HUES64 (cell line): ENCODE data around the gene LCLAT1.

Experiments used
- H3K27ac ChIP-seq: 2 replicates; pipeline ENCODE4 v1.7.0; 2013; ENCODE audit warnings: low read depth, low read length, inconsistent platforms
- H3K27me3 ChIP-seq: 2 replicates; pipeline ENCODE4 v1.6.1; 2013; ENCODE audit warnings: mild to moderate bottlenecking, low read length; ENCODE audit not compliant: insufficient read depth
- H3K36me3 ChIP-seq: 2 replicates; pipeline ENCODE4 v1.6.1; 2013; ENCODE audit warnings: mild to moderate bottlenecking, low read length; ENCODE audit not compliant: insufficient read depth
- H3K4me1 ChIP-seq: 2 replicates; pipeline ENCODE4 v1.6.1; 2013; ENCODE audit warnings: mild to moderate bottlenecking, low read length, moderate library complexity; ENCODE audit not compliant: insufficient read depth
- H3K4me3 ChIP-seq: 2 replicates; pipeline ENCODE4 v1.5.1; 2013; ENCODE audit warnings: mild to moderate bottlenecking, low read length, moderate library complexity
- H3K9ac ChIP-seq: 2 replicates; pipeline ENCODE4 v1.6.1; 2013; ENCODE audit warnings: mild to moderate bottlenecking, low read depth, low read length
- H3K9me3 ChIP-seq: 2 replicates; pipeline ENCODE4 v1.6.1; 2013; ENCODE audit warnings: low read depth, low read length; ENCODE audit not compliant: insufficient read depth
- WGBS: fragments of 150-250, 120-280 bp; methylation state at CpG from one replicate; pipeline ENCODE4 v1.1.7; 2013; ENCODE audit warnings: missing lambda C conversion rate; 5-methylcytosine and 5-hydroxymethylcytosine counted together

LCLAT1 gene

DNA sequence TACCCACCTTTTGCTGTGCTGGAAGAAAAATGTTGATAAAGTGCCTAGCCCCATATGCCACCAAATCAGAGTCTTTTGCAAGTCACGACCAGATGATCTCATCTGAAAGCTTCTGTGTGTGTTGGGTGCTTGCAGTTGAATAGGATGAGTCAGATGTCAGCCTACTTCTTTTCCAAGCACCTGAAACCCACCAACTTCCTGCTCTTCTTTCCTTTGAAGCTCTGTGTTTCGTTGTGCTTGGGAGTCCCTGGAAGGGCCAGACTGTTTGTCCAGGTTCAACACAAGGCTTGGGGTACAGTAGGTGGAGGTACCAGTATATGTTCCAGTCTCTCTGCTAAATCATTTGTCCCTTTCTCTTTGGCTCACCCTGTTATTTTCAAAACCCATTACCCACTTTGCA is 36.8 kb upstream of the LCLAT1 start:
- Histone ChIP-seq H3K27me3 (peaks cover 9% of the 10 kb centered on the region; the same call in 1 of the 2 replicates), H3K9ac (no peak overlapping the region), H3K9me3 (no peaks in the 10 kb centered on the region), H3K4me3 (no peak overlapping the region), H3K27ac (no peak overlapping the region), H3K36me3 (no peaks in the 10 kb centered on the region), H3K4me1 (peaks cover 17% of the 10 kb centered on the region)
- 58% methylated on average over 2 of the region's 2 CpGs for WGBS

DNA sequence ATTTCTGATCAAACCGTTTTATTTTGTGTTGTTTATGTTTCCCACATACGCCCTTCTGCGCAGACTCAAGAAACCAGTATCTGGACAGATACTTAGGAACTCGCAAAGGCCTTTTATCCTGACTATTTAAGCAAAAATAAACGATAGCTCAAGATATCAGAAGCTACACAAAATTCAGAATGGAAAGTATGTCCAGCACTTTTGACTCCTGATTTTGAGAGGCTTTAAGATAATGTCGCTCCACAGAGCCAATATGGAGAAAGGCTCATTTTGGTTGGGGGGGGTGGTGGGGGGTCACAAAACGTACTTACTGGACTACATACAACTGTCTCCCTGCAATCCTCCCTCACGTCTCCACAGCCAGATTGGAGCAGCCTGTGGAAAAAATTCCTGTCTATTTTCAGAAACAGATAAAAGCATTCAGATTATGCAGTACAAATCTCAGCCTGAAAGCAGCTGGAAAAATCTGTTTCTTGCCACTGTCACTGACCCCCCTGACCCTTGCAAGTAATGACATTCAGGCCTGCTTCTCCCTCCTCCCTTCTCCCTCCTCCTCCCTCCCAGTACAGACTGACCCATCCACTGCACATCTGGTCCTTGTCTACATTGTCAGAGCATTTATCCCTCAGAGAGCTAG is 34.9 kb upstream of the LCLAT1 start:
- Histone ChIP-seq H3K4me3 (no peak overlapping the region), H3K36me3 (no peaks in the 10 kb centered on the region), H3K27ac (no peak overlapping the region), H3K4me1 (peaks cover 16% of the 10 kb centered on the region), H3K9ac (no peak overlapping the region), H3K27me3 (no peaks in the 10 kb centered on the region), H3K9me3 (no peaks in the 10 kb centered on the region)
- WGBS, result 88% methylated on average over 8 of the region's 8 CpGs

DNA sequence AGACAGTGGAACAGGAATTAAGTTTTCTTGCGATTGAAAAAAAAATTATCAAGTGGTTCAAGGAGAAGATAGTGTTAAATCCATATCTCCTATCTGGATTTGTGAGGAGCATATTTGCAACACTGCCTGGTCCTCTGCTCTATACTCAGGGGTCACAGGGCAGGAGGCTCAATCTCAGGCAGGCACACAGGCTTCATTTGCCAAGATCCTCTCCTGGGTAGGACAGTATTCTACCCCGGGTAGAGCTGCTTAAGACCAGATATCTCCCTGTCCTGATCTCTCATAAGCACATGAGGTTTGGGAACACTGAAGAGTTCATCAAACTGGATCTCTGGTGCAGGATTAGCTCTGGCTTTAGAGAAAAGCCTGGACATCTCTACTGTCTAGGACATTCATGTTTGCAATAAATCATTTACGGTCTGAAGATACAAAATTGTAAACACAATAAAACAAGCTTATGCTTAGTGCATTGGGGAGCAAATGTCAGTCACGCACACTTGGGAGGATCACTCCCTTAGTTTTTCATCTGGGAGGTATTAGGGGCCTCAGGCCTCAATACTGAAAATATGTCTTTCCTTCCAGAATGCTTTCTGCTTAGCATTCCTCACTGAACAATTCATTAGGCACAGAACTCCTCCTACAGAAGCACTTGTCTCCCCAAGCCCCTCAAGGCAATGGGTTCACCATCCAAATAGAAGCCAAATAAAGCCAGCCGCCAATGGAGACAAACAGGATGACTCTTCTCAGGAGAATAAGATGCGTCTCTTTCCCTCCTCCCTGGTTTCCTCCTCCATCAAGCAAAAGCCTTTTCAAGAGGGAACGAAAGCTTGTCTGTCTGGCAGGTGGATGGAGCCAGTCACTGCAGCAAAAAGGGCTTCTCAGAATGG is 34.1 kb upstream of the LCLAT1 start:
- 78% methylated on average over 7 of the region's 7 CpGs for WGBS
- H3K36me3 ChIP-seq, result no peaks in the 10 kb centered on the region
- H3K4me3 ChIP-seq, result no peak overlapping the region
- no peaks in the 10 kb centered on the region for H3K27me3 ChIP-seq
- H3K9me3 ChIP-seq, result no peaks in the 10 kb centered on the region
- peaks cover 11% of the 10 kb centered on the region; the same call in 1 of the 2 replicates for H3K4me1 ChIP-seq
- H3K9ac ChIP-seq, result no peak overlapping the region
- no peak overlapping the region for H3K27ac ChIP-seq

GRCh38 chr2:30414961-30415360 is 32.1 kb upstream of the LCLAT1 start:
- H3K9ac ChIP-seq, result no peak overlapping the region
- H3K9me3 ChIP-seq, result no peaks in the 10 kb centered on the region
- peaks cover 11% of the 10 kb centered on the region; the same call in 1 of the 2 replicates for H3K4me1 ChIP-seq
- H3K4me3 ChIP-seq, result no peak overlapping the region
- no peak overlapping the region for H3K27ac ChIP-seq
- no peaks in the 10 kb centered on the region for H3K27me3 ChIP-seq
- 95% methylated on average over 2 of the region's 2 CpGs for WGBS
- H3K36me3 ChIP-seq, result no peaks in the 10 kb centered on the region

- no peaks in the 10 kb centered on the region for H3K27me3 ChIP-seq
These were observed 29.8 kb upstream of the LCLAT1 start for GRCh38 chr2:30417253-30417652.

DNA sequence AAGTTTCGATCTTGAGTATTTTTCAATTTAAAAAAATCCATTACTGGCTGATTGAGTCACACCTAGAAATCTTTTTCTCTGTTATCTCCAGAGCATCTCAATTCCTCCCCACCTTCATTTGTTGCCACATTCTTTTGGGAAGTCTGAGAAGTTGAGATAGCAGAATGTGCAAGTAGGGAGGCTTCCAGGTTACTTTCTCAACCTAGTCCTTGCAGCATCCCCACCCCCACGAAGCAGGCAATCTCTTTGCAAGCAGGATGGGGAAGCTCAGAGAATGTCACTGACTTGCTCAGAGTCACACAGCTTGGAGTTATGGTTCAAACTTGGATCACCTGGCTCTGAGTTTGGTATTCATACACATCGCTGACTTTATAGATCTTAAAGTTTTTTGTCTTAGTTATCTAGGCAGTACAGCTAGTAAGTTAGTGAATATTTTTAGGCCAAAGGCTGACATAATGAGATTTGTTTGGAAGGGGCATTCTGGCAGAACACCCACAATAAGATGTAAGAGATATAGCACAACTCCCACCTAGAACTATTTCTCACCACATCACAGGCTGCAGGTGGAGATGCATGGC is 25.9 kb upstream of the LCLAT1 start:
- H3K9ac ChIP-seq, result no peak overlapping the region

More at GRCh38 chr2:30417253-30417652, 29.8 kb upstream of the LCLAT1 start:
- Histone ChIP-seq H3K9ac (no peak overlapping the region), H3K9me3 (no peaks in the 10 kb centered on the region), H3K36me3 (no peaks in the 10 kb centered on the region), H3K4me1 (peaks cover 20% of the 10 kb centered on the region), H3K27ac (no peak overlapping the region), H3K4me3 (no peak overlapping the region)
- 37% methylated on average over 3 of the region's 3 CpGs for WGBS

GRCh38 chr2:30421604-30422443 is 25.2 kb upstream of the LCLAT1 start:
- no peak overlapping the region for H3K27ac ChIP-seq
- whole genome bisulfite sequencing, result 47% methylated on average over 11 of the region's 11 CpGs
- no peak overlapping the region for H3K4me3 ChIP-seq

More for the DNA sequence above, 25.9 kb upstream of the LCLAT1 start:
- no peak overlapping the region for H3K4me3 ChIP-seq
- H3K9me3 ChIP-seq, result no peaks in the 10 kb centered on the region
- WGBS, result 76% methylated on average over 3 of the region's 3 CpGs
- H3K4me1 ChIP-seq, result peaks cover 24% of the 10 kb centered on the region
- H3K36me3 ChIP-seq, result no peaks in the 10 kb centered on the region
- H3K27me3 ChIP-seq, result no peaks in the 10 kb centered on the region
- no peak overlapping the region for H3K27ac ChIP-seq

DNA sequence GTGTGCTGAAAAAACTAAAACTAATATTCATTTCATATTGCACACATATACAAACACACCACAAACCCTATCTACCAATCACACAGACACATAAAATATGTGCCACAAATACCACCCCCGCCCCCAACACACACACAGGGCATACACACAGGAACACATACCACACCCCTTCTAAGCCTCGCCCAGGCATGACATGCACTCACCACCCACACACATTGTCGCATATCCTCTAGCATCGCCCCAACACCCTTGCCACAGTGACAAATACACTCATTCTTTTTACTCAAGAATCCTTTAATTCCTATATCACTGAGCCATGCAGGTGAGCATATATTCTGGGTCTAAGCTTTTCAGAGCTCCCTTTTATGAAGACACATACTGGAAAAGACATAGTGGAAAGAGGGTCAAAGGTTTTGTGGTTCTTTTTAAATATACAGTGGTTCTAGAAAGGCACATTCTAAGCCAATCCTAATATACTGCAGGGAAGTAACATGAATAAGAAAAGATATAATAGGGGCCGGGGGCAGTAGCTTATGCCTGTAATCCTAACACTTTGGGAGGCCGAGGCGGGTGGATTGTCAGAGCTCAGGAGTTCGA is 24.5 kb upstream of the LCLAT1 start:
- no peak overlapping the region for H3K27ac ChIP-seq
- no peak overlapping the region for H3K9ac ChIP-seq

More at GRCh38 chr2:30421604-30422443, 25.2 kb upstream of the LCLAT1 start:
- Histone ChIP-seq H3K27me3 (no peaks in the 10 kb centered on the region), H3K9me3 (no peaks in the 10 kb centered on the region), H3K9ac (no peak overlapping the region), H3K4me1 (peaks cover 24% of the 10 kb centered on the region), H3K36me3 (no peaks in the 10 kb centered on the region)

GRCh38 chr2:30424231-30424630 is 22.8 kb upstream of the LCLAT1 start:
- Histone ChIP-seq H3K4me1 (peaks cover 20% of the 10 kb centered on the region), H3K36me3 (no peaks in the 10 kb centered on the region), H3K27ac (no peak overlapping the region), H3K4me3 (no peak overlapping the region), H3K9me3 (no peaks in the 10 kb centered on the region), H3K27me3 (no peaks in the 10 kb centered on the region), H3K9ac (no peak overlapping the region)
- WGBS, result no CpG with 5 or more reads among the region's 1 CpG

More for the DNA sequence above, 24.5 kb upstream of the LCLAT1 start:
- H3K36me3 ChIP-seq, result no peaks in the 10 kb centered on the region
- H3K9me3 ChIP-seq, result no peaks in the 10 kb centered on the region
- H3K4me1 ChIP-seq, result peaks cover 20% of the 10 kb centered on the region
- no peaks in the 10 kb centered on the region for H3K27me3 ChIP-seq
- H3K4me3 ChIP-seq, result no peak overlapping the region
- WGBS, result 90% methylated on average over 8 of the region's 8 CpGs

DNA sequence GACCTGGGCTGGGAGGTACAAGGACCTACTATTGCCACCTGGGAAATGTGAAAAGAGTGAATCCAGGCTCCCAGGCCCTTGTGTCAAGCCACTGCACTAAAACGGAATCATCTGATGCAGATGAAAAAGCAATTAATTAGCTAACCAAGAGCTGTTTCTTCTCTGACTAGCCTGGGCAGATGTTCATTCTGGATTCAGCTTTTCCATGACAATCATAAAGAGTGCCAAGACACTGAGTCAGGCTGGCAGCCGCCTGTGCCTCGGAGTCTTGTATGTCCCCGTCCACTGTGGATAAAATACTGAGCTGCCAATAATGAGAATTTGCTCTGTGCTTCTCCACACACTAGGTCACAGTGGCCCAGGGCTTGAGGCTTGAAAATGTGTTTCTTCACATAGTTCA is 21.7 kb upstream of the LCLAT1 start:
- no peak overlapping the region for H3K27ac ChIP-seq
- H3K27me3 ChIP-seq, result no peaks in the 10 kb centered on the region
- peaks cover 20% of the 10 kb centered on the region for H3K4me1 ChIP-seq
- WGBS, result 93% methylated on average over 4 of the region's 4 CpGs
- H3K9ac ChIP-seq, result no peak overlapping the region
- no peak overlapping the region for H3K4me3 ChIP-seq
- no peaks in the 10 kb centered on the region for H3K9me3 ChIP-seq
- no peaks in the 10 kb centered on the region for H3K36me3 ChIP-seq
